ENCODE results near the gene SELENOI.

SELENOI gene

DNA sequence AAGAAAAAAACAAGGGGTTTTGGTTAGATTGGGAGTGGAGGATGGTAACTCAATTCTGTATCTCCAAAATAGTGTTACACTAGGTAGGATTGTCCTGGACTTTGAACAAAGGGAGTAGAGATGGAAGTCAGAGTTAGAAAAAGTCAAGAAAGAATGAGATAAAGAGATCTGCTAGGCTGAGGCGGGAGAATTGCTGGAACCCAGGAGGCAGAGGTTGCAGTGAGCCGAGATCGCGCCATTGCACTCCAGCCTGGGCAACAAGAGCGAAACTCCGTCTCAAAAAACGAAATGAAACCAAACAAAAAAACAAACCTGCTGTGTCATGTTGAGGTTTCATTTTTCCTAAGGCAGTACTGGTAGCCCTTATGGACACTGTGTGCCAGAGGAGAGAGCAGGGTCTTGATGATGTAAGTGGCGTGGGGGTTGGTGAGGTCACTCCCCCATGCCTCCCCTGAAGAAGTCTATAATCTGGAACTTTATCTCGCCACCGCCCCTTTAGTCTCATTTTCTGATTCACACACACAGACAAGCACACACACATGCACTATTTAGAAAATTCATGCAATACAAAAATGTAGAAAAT, 66.2 kb downstream of the SELENOI start:
- no peak for DNase-seq

DNA sequence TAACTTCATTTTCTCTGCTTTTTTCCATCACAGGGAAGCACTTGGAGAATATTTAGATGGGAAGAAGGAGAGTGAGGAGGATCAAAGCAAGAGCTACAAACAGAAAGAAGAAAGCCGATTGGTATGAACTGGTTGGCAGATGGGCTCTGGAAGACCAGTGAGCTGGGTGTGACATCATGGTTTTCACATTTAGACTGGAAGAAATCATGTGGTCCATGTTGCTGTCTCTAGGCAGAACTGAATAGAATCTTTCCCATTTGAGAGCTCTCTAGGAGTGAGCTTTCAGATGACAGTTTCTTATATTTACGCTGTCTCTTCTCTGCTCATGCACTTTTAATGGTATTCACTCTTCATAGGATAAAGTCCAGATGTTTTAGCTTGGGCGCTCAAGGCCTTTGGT, 68.4 kb downstream of the SELENOI start:
- peak; percentile 8 for DNase-seq

DNA sequence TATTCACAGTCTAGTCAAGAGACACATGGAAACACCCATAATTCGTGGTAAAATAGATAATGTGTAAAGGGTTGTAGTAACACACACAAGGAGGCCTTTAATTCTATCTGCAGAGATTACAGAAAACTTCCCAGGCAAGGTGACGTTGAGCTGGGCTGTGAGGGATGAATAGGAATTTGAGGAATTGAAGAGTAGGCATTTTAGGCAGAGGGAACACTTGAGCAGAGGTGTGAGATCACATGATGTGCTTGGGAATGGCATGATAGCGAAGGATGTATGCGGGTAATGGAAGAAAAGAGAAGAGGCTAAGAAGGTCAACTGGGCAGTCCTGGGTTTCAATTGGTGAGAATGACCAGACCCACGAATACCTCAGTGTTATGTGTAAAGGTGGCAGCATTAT, 76.0 kb downstream of the SELENOI start:
- no peak for DNase-seq

DNA sequence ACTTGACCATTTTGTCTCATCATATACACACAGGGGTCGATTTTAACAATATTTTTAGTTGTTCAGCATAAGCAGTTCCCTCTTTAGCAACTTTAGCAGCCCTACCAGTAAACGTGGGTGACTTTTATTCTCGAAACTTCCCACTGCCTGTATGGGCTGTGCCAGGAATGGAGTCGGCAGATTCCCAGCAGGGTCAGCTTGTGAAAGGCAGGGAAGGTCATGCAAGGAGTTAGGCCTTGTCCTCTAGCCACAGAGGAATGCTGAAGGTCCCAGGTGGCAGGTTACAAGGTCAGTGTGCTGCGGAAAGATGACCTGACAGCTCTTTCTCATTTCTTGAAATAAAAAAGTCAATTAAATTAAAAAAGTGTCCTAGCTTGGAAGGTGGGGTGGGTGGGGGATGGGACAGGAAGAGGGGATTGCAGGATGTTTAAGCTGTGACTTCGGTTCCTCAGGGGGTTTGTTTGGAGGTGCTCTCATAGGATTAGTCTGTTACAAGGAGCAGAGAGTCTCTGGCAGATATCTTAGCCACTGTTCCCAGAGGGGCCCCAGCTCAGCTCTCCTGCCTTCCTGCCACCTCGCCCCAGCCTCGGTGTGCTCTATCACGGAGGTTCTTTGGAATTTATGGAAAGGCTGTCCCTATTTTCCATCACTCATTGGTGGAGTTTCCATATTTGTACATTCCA, 77.1 kb downstream of the SELENOI start:
- DNase-seq = no peak

DNA sequence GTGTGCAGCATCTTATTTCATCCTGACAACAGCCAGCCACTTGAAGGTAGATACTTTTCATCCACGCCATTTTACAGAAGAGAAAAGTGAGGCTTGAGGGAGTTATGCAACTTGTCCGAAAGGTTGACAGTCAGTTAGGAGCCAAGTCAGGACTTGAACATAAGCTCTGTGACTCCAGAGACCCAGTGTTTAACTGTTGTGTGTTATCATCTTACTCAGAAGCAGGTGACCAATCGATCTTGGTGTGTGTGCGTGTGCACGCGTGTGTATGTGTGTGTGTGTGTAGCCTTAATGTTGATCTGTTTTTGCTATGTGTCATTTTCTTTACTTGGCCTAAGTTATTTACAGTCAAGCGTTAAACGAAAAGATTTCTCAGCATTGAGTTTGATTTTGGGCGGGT, 77.8 kb downstream of the SELENOI start:
- no peak for DNase-seq

DNA sequence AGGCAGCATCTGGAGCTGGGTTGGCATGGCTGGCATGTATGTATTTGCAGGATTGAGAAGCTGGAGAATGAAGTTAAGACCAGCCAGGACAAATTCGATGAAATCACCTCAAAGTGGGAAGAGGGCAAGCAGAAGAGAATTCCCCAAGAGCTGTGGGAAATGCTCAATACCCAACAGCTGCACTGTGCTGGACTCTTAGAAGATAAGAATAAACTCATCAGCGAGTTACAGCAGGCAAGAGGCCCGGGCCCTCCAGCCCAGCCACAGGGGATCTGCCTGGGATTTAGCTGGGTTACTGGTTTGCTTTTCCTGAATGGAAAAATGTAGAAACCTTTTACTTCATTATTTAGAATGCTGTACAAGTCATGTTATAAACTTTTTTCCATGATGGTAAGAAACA, 78.3 kb downstream of the SELENOI start:
- DNase-seq = no peak

DNA sequence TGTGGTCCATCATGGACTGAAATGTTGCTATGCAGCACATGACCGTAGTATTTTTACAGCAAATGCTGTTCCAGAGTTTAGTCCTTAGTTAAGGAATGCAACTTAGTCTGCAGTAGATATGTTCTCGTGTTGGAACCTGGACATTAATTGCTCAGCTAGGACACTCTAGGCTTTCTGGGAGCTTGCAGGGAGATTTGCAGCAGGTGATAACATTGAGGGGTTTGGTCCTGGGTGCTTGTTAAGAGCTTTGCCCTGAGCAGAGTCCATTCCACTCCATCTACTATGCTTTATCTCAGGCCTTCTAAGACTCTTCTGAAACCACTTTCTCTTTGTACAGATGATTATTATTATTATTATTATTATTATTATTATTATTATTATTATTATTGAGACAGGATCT, 82.9 kb downstream of the SELENOI start:
- DNase-seq = no peak

DNA sequence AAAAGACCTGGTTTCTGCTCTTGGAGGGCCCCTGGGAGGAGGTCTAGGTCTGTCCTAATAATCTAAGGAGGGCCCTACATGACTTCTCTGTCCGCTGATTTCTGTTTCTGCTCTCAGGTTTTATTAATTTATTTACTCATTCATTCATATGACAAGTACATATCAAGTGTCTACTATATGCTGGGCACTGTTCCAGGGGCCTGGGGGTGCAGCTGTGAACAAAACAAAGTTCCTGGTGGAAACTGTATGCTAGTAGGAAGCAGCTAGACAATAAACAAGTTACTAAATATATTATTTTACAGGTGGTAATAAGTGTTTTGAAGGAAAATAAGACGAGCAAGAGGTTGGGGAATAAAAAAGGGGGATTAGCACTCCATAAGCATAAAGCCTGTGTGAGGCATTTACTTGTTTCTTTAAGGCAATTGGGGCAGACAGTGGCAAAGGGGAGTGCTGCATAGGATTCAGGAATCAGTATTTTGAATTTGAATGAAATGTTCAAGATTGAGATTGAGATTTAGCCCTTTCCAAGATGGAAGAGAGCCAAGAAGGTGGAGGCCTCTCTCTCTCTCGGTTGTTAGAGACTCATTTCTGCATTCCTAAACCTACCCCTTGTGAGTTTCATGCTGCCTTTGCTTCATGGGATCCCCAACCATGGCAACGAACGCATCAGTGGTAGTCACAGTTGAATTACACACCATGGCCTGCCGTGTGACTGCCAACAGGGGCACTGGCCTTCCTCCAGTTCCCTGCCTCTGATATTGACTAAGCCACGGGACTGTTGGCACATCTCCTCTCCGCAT, 84.0 kb downstream of the SELENOI start:
- DNase-seq = peak; percentile 37

DNA sequence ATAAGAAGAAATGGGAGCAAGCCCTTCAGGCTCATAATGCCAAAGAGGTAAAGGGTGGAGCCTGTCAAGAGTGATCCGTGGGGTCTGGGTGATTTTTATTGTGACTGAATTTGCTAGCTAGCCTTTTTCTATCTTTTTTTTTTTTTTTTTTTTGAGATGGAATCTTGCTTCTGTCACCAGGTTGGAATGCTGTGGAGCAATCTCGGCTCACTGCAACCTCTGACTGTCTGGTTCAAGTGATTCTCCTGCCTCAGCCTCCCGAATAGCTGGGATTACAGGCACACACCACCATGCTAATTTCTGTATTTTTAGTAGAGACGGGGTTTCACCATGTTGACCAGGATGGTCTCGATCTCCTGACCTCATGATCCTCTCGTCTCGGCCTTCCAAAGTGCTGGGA, 84.9 kb downstream of the SELENOI start:
- DNase-seq = no peak

DNA sequence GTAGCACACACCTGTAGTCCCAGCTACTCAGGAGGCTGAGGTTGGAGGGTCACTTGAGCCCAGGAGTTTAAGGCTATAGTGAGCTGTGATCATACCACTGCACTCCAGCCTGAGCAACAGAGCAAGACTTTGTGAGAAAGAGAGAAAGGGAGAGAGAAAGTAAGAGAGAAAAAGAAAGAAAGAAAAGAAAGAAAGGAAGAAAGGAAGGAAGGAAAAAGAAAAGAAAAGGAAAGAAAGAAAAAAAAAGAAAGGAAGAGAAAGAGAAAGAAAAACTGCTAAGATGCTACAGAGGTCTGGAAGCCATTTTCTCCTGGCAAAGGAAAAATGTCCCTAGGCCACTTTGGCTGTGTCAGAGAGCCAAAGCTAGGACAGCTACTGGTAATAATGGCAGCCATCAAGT, 86.4 kb downstream of the SELENOI start:
- no peak for DNase-seq

DNA sequence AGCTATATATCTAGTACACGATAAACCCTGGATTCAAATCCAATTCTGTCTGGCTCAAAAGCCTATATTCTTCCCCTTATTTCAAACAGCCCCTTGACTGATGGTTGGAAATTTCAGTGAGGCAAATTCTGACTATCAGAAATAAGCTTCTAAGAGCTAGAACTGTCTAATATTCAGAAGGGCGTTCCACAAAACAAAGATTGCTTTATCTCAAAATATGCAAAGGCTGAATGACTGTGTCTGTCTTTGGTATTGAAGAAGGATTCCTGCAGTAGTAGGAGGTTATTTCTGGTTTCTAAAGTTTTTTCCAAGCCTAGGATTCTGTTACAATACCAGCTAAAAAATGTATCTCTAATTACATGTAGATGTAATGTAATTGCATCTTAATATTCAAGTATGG, 86.9 kb downstream of the SELENOI start:
- no peak for DNase-seq

DNA sequence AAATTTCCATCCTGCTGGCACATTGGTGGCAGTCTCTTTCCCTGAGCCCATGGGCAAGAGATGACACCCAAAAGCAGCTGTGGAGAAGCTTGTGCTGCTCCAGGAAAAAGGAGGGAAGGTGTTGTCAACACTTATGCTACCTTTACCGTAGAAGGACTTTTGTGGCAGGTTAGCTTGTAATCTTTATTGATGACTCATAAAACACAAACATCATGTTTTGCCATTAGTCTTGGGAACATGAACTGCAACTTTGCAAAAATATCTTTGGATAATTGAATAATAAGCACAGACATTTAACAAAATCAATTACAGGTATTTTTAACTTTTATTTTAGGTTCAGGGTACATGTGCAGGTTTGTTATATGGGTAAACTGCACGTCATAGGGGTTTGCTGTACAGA, 89.2 kb downstream of the SELENOI start:
- DNase-seq = no peak

DNA sequence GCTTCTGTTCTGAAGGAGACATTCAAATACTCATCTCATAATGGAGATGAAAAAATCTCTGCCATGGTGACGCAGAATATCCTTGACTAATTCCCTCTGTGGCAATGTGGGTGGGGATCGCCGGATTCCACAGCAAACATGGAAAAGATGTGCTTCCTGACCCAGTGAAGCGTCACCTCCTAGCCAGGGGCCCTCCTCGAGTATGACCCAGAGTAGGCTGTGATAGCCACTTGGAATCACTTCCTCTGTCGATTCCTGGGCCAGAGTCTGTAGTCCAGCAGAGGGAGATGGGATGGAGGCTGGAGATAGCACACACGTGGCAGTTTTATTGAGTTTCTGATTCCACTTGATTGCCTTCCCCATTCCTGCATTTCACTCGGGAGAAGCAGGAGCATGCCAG, 92.6 kb downstream of the SELENOI start:
- DNase-seq = no peak

DNA sequence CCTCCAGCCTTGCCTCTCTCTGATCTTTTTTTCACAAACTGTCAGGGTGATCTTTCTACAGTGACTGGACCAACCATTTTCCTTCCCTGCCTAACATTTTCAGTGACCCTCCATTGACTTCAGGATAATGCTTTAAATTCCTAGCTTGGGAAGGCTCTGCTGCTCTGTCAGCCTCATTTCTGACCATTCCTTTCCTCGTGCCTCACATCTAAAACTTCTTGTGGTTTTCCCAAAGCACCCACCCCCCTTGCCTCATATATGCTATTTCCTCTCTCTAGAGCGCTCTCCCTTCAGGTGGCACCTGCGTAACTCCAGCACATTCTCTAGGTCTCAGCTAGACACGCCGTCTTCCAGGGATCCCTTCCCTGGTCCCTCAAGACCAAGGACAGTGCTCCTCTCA, 93.0 kb downstream of the SELENOI start:
- DNase-seq = no peak

DNA sequence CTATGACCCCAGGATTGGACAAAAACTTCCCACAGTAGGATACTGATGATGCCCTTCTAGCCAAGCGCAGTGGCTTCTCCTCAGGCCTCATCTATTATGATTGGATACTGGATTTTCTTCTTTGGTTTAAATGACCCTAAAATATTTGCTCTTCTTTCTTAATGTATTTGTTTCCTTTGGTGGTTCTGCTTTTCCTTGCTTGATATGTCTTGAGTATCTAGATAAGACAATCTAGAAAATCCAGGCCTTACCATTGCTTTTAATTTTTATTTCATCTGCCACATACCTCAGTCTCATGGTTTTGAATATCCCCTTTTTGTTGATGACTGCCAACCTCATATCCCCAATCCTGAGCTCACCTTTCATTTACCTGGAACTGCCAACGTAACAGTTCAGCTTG, 96.4 kb downstream of the SELENOI start:
- DNase-seq = no peak

DNA sequence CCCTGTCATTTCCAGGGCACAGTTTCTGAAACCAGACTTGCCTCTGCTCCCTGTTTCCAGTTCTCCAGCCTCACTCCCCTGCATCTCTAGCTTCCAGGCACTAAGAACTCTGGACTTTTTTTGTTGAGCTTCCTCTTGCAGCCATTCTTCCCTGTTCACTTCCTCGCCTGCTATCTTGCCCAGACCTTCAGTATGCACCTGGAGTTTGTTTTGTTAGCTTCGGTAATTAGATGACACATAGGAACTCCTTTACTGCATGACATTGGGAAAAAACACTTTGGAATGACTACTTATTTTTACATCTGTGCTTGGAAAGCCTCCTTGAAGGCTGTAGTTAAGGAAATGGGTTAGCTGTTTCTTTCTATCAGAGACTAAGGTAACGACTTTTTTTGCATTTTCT, 96.8 kb downstream of the SELENOI start:
- DNase-seq = no peak

DNA sequence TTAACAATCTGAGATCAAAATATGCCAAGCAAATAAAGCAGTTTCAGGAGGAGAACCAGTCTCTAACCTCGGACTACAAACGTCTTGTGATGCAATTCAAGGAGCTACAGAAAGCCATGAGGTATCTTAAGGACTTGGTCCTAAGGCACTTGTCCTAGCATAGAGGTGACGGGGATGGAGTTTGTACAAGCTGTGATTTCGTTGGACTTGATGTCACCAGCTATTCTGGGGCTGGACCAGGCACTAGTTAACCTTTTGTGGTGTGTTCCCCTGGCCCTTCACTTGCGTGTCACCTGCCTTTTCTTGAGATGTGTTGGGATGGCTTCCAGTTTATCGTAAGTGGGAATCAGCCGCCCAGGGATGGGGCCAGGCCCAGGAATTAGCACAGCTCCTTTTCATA, 98.3 kb downstream of the SELENOI start:
- no peak for DNase-seq
